Activated T-helper 9 cell treated with anti-CD3 and anti-CD28 coated beads, Interleukin-2, amount 50 U/mL, for 16 hours (primary cell): Measurements from ENCODE around the gene FAM168A.

Experiments
- DNase-seq: peaks from one replicate; pipeline ENCODE4 v3.0.0-alpha.2; 2020; ENCODE audit warnings: low read depth

Gene FAM168A

DNA sequence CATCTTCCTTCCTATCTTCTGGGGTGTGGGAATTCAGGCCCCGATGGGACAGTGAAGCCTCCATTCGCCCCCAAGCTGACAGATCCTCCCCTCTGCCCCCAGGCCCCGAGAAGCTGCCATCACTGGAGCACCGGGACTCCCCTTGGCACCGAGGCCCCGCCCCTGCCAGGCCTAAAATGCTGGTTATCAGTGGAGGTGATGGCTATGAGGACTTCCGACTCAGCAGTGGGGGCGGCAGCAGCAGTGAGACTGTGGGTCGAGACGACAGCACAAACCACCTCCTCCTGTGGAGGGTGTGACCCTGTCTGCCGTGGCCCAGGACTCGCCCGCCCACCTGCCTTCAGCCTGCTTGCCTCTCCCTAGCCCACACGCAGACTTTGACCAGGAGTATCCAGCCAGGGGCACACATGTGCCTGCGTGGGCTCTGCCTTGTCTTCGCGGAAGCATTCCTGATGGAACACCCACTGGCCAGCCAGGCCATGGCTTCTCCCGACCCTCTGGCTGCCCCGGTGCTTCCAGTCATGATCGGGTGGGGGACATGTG is 230.4 kb downstream of the FAM168A start:
- DNase-seq = no peak

DNA sequence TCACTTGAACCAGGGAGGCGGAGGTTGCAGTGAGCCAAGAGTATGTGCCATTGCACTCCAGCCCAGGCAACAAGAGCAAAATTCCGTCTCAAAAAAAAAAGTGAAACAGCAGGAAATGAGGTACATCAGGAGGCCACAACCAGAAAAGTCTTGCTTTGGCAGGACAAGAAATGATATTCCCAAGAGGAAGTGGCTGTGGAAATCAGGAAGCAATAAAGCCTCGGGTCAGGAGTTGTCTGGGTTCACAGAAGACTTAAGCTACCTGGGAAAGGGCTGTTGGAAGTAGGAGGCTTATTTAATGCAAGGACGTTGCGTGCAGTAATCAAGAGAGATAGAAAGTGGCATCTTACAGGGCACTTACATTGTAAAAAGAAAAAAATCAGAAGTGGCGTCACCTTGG is 231.0 kb downstream of the FAM168A start:
- DNase-seq = no peak

DNA sequence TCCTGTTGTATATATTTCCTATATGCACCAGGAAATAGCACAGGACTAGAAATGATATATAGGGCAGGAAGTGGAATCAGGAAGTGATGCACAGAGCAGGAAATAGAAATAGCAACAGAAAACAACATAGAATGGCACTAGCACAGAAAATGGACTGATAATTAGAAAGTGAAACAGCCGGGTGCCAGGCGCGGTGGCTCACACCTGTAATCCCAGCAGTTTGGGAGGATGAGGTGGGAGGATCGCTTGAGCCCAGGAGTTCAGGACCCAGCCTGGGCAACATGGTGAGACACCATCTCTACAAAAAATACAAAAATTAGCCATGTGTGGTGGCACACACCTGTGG is 231.7 kb downstream of the FAM168A start:
- DNase-seq = no peak

DNA sequence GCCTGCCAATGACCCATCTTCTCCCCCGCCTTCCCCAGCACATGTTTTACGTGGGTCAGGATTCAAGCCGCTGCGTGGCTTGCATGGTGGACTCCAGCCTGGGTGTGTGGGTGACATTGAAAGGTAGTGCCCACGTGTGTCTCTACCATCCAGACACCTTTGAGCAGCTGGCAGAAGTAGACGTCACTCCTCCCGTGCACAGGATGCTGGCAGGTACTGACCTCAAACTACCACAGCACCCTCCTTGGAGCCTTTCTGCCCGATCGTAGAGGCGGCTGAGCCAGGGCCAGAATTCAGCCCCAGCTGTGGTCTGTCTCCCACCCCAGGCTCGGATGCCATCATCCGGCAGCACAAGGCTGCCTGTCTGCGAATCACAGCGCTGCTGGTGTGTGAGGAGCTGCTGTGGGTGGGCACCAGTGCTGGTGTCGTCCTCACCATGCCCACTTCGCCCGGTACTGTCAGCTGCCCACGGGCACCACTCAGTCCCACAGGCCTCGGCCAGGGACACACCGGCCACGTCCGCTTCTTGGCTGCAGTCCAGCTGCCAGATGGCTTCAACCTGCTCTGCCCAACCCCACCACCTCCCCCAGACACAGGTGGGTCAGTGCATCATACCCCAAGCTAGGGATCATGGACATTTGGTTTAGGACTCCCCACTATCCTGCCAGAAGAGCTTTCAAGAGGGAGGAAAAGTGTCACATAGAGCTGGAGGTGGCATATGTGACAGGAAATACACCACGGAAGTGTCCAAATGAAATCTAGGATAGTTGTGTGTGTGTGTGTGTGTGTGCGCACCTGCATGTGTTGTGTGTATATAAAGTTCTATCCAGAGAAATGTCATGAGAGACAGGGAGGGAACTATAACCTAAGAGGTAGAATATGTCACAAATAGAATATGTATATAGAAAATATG is 232.3 kb downstream of the FAM168A start:
- DNase-seq = no peak

DNA sequence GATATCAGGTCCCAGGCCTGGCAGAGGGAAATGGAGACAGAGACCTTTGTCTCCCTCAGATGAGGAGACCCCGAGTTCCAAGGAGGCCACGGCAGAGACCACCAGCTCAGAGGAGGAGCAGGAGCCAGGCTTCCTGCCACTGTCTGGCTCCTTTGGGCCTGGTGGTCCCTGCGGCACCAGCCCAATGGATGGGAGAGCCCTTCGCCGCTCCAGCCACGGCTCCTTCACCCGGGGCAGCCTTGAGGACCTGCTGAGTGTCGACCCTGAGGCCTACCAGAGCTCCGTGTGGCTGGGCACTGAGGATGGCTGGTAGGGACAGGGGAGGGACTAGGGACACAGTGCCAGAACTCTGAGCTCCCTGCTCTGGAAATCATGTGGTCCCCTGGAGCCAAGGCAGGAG is 234.8 kb downstream of the FAM168A start:
- no peak for DNase-seq

DNA sequence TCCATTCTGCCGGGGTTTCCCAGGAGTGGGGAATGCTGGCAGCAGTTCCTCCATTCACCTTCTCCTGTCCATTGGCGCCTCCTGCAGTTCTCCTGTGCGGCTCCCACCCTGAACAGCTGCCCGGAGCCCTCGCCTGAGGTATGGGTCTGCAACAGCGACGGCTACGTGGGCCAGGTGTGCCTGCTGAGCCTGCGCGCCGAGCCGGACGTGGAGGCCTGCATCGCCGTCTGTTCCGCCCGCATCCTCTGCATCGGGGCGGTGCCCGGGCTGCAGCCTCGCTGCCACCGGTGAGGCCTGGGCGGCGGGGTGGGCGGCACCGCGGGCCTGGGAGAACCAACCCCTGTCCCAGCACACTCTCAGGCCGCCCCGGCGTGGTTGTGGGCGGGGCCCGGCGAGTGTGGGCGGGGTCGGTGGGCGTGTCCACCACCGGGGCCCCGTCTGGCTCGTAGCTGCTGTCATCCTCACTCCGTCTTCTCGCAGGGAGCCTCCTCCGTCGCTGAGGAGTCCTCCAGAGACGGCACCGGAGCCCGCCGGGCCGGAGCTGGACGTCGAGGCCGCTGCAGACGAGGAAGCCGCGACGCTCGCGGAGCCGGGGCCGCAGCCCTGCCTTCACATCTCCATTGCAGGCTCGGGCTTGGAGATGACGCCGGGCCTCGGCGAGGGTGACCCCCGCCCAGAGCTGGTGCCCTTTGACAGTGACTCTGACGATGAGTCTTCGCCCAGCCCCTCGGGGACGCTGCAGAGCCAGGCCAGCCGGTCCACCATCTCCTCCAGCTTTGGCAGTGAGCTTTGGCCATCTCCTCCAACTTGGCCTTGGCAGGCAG is 235.7 kb downstream of the FAM168A start:
- no peak for DNase-seq

DNA sequence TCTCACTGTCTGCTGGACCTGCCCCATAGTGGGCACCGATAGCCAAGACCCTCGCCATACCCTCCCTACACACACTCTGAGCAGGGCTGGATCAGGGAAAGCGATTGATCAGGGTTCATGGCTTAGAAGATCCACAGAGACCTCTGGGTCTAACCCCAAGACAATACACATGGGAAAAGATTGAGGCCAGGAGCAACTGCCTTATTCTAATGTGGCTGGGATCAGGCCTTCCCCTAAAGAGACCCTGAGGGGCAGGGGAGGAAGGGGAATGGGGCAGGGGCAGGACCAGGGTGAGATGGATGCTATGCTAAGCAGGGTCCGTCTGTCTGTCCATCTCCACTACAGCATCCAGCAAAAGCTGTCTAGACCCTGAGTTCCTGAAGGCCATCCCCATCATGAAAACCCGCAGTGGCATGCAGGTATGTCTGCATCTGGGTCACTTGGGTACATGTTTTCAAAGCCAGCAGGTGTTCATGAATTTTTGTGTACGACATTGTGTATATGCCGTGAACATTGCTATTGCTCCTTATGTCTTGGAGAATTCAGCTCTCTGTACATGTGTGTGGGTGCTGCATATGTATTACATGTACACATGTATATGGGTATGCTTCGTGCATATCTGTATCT is 237.1 kb downstream of the FAM168A start:
- no peak for DNase-seq

DNA sequence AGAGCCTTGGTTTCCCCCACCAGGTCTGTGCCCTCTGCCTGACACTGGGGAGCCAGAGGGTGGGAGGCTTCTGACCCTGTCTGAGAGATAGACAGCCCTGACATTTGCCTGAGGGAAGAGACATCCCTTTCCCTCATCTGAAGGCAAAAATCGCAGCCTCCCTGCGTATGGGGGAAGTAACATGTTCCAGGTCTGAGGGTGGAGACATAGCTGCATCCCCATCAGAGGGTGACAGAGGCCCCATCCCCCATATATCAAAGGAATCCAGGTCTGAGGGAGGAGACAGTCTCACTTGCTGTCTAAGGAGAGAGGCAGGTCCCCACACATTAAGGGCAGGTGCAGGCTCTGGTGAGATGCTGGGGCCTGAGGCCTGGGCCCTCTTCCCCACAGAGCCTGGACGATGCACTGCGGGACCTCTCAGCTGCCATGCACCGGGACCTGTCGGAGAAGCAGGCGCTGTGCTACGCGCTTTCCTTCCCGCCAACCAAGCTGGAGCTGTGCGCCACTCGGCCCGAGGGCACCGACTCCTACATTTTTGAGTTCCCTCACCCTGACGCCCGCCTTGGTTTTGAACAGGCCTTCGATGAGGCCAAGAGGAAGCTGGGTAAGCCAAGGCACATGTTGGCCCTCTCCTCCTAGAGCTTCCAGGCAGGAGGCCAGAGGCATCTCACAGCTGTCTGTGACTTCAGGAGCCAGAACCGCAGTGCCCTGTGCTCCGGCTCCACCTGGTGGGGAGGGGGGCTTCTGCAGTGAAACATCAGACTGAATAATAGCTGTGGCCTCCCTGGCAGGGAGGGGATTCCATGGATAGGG is 237.8 kb downstream of the FAM168A start:
- no peak for DNase-seq

DNA sequence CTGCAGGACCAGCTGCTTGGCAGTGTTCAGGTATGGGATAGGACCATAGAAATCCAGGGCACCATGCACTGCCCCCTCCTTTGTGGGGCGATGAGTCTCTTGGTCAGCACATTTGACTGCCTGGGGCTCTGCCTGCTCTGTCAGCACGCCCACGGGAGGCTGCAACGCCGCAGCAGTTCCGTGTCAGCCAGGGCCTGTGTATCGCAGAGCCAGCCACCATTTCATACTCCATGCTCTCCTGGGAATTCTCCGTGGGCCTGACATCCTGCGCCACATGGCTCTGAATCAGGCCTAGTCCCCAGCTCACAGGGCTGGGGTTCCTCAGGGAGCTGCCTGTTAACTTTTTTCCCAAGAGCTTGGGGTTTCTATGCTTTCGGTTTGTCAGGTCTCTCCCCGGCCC is 238.6 kb downstream of the FAM168A start:
- DNase-seq = no peak

DNA sequence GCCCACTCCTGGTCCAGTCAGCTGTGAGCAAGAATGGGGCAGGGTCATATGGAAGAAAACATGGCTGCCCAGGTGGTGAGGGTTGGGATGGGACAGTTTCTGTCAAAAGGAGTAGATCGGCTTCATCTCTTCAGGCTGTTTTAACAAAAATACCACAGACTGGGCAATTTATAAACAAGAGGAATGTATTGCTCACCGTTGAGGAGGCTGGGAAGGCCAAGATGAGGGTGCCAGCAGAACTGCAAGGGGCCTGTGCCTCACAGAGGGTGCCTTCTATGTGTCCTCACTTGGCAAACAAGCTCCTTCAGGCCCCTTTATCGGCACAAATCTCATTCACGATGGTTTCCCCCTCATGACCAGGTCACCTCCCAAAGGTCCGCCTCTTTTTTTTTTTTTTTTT is 239.8 kb downstream of the FAM168A start:
- DNase-seq = no peak

DNA sequence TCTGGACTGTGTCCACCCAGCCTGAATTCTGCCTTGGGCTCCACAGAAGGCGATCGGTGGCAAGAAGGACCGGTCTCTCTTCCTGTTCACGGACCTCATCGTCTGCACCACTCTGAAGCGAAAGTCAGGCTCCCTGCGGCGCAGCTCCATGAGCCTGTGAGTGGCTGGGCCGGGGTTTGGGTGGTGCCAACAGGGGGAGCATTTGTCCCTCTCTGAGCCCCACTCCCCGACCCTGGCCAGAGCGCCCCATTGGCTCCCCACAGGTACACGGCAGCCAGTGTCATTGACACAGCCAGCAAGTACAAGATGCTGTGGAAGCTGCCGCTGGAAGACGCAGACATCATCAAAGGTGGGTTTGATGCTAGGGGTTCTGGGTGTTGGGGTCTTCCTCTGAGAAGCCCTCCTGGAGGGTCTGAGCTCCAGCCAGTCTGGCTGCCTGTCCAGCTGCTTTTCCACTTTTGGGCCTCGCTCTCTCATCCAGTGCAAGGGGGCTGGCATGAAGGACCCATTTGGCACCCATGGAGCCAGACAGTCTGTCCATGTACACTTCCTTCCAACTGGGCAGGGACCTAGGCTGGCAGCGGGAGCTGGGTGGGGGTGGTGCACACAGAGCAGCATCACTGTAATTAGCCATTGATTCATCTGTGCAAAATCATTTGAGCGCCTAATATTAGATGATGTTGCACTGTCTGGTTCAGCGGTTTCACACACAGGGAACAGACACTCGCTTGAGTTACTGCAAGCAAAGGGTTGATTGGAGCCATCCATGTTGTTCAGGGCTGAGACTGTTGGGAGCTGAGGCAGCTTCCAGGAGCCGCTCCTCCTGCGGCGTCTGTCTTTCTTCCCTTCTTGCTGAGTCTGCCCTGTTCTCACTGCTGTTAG is 240.7 kb downstream of the FAM168A start:
- DNase-seq = no peak

DNA sequence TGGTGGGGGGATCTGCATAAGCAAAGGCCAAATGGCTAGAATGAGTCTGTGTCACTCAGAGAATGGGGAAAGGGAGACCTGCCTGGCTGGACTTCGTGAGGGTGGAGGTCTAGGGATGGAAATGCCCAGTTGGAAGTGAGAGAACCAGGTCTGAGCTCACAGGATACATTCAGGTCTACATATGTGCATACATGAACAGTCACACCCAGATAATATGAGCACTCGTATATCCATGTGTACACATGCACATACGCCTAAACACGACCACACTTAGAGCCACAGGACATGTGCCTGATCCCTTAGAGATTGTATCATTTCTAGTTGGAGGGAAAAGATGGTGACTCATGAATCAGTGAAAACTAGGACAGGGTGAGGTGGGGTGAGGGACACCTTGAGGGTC is 242.8 kb downstream of the FAM168A start:
- DNase-seq = no peak

DNA sequence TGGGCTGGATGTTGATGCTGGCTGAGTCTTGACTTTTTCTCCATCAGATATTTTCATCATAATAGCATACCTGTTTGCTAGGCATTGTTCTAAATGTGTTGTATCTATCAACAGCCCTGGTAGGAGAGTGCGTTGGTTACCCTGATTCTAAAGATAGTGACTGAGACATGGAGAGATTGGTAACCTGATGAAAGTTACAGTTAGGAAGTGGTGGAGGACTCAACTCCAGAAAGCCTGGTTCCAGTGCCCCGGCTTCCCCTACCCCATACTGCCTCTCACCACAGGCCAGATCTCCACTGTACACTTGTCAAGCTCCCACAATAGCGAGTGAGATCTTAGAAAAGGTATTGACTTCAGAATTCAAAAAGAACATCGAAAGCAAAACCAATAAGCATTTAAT is 244.5 kb downstream of the FAM168A start:
- DNase-seq = no peak

DNA sequence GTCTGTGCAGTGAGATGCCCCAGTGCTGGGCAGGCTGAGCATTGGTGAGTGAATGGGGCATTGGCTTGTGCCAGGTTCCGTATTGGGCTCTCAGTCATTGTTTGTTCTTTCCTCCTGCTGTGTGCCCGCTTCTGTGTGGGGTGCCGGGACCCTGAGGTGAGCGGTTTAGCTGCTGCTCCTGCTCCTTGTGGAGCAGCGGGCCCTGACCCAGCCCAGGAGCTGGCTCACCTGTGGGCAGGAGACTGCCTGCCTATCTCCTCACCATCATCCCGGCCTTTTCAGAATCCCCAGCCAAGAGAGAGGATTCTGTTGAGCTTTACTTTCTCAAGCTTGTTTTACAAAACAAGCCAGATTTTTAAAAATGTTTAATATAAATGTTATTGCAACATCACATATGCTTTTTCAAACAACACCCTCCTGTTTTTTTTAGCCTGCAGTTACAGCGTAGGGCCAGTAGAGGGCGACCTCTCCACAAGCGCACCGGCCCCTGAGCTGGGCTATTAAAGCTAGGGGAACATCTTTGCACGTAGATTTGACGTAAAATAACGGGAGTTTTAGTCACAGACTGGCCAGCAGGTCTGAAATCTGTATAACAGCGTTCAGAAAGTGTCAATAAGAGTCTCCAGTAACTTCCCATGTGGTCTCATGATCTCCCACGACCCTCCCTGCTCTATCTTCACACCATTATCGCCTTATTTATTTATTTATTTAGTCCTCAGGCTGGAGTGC is 246.8 kb downstream of the FAM168A start:
- peak; percentile 31 for DNase-seq
